LoVo (cell line): ENCODE data around the gene TRPV6.

Experiments
- DNase-seq: peaks from one replicate; pipeline ENCODE4 v3.0.0-alpha.2; 2016; ENCODE audit warnings: low spot score

Gene TRPV6

GRCh38 chr7:142853739-142854371, 31.7 kb downstream of the TRPV6 start:
- DNase-seq: peak; percentile 86

- DNase-seq: no peak
These were observed 33.6 kb downstream of the TRPV6 start for GRCh38 chr7:142851919-142852318.

- no peak for DNase-seq
These were observed 34.3 kb downstream of the TRPV6 start for GRCh38 chr7:142851269-142851668.

GRCh38 chr7:142847353-142847752, 38.2 kb downstream of the TRPV6 start:
- no peak for DNase-seq

GRCh38 chr7:142842251-142842766, 43.2 kb downstream of the TRPV6 start:
- DNase-seq: no peak

- peak; percentile 26 for DNase-seq
These were observed 46.9 kb downstream of the TRPV6 start for GRCh38 chr7:142838461-142839213.

GRCh38 chr7:142836426-142836825, 49.1 kb downstream of the TRPV6 start:
- DNase-seq: no peak

- DNase-seq: no peak
These were observed 50.1 kb downstream of the TRPV6 start for GRCh38 chr7:142835487-142835886.

- peak; percentile 62 for DNase-seq
These were observed 52.1 kb downstream of the TRPV6 start for GRCh38 chr7:142833174-142834048.

- no peak for DNase-seq
These were observed 53.1 kb downstream of the TRPV6 start for GRCh38 chr7:142832417-142832816.

GRCh38 chr7:142827951-142828500, 57.5 kb downstream of the TRPV6 start:
- no peak for DNase-seq

- no peak for DNase-seq
These were observed 62.8 kb downstream of the TRPV6 start for GRCh38 chr7:142822714-142823113.
